ENCODE data around the gene RAB11FIP3.

RAB11FIP3 gene

DNA sequence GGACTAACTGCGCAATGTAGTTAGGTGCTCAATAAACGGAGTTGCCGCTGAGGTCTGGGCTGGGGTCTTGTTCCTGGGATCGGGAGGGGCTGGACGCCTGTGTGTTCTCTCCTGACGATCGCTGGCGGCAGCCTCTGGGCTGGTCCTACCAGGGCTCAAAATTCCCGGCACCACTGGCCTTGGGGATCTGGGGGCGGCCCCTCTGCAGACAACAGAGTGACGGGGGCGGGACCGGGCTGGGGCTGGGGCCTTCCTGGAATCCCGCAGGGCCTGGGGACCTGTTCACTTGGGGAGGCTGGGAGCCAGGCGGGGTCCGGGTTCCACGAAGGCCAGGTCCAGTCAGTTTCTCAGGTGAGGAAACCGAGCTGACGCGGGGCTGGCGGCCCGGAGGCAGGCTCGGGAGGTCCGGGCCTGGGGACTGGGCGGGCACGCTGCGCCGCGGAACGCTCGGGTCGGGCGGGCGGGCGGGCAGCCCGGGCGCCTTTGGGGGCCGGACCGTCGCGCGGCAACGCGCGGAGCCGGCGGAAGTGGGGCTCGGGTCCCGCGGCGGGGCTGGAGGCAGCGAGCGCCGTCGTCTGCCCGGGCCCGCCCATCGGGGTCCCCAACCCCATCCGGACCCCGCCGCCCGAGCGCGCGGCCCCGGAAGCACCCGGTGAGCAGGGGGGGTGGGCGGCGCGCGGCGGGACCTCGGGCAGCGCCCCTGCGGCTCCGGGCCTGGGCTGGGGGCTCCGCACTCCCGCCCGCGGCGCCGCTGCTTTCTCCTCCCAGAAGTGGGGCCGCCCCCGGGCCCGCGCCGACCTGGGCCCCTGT, 144.2 kb downstream of the RAB11FIP3 start, which contains the start of gene PIGQ:
PIGQ (plus strand) TSS at position 524 of the 810 bp plus-strand sequence. CDS start 4,107 bp downstream, outside the sequence.
- DNase-seq: no peak
